Activated naive CD4-positive, alpha-beta T cell treated with anti-CD3 and anti-CD28 coated beads, Interleukin-2, amount 50 U/mL, for 24 hours (primary cell): Measurements from ENCODE around the gene LPCAT2.

Source experiments
- H3K27ac Mint-ChIP-seq: one replicate; pipeline ENCODE4 v1.8.0; 2021; ENCODE audit warnings: mild to moderate bottlenecking, mixed read lengths
- H3K27me3 Mint-ChIP-seq: one replicate; pipeline ENCODE4 v1.8.0; 2021; ENCODE audit warnings: mixed read lengths
- H3K36me3 Mint-ChIP-seq: one replicate; pipeline ENCODE4 v1.8.0; 2021; ENCODE audit warnings: mixed read lengths
- H3K4me1 Mint-ChIP-seq: one replicate; pipeline ENCODE4 v1.8.0; 2021; ENCODE audit warnings: mixed read lengths
- H3K4me3 Mint-ChIP-seq: one replicate; pipeline ENCODE4 v1.8.0; 2021; ENCODE audit warnings: mild to moderate bottlenecking, mixed read lengths
- H3K9me3 Mint-ChIP-seq: one replicate; pipeline ENCODE4 v1.8.0; 2021; ENCODE audit warnings: mixed read lengths

The LPCAT2 gene

GRCh38 chr16:55476625-55477533 is 32.0 kb upstream of the LPCAT2 start:
- H3K27ac Mint-ChIP-seq = no peak overlapping the region
- H3K27me3 Mint-ChIP-seq = peaks cover 24% of the 10 kb centered on the region
- no peaks in the 10 kb centered on the region for H3K4me1 Mint-ChIP-seq

GRCh38 chr16:55477736-55478135 is 31.1 kb upstream of the LPCAT2 start:
- Mint-ChIP-seq H3K4me3 (no peak overlapping the region), H3K36me3 (no peaks in the 10 kb centered on the region), H3K27me3 (peaks cover 25% of the 10 kb centered on the region)

More at GRCh38 chr16:55476625-55477533, 32.0 kb upstream of the LPCAT2 start:
- no peaks in the 10 kb centered on the region for H3K36me3 Mint-ChIP-seq
- H3K4me3 Mint-ChIP-seq = no peak overlapping the region
- H3K9me3 Mint-ChIP-seq = no peaks in the 10 kb centered on the region

DNA sequence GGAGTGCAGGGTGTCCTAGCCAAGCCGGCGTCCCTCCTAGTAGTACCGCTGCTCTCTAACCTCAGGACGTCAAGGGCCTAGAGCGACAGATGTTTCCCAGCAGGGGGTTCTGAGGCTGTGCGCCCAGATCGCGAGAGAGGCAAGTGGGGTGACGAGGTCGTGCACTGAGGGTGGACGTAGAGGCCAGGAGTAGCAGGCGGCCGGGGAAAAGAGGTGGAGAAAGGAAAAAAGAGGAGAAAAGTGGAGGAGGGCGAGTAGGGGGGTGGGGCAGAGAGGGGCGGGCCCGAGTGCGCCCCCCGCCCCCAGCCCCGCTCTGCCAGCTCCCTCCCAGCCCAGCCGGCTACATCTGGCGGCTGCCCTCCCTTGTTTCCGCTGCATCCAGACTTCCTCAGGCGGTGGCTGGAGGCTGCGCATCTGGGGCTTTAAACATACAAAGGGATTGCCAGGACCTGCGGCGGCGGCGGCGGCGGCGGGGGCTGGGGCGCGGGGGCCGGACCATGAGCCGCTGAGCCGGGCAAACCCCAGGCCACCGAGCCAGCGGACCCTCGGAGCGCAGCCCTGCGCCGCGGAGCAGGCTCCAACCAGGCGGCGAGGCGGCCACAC is 29.9 kb upstream of the LPCAT2 start, which contains the start of gene MMP2:
MMP2 (plus strand) TSS at position 372 of the 603 bp plus-strand sequence. CDS start 282 bp downstream, outside the sequence.
- no peaks in the 10 kb centered on the region for H3K4me1 Mint-ChIP-seq
- no peak within 1 kb of the TSS for H3K4me3 Mint-ChIP-seq
- no peak within 1 kb of the TSS for H3K27ac Mint-ChIP-seq
- no peaks in the 10 kb centered on the region for H3K36me3 Mint-ChIP-seq
- peaks cover 25% of the 10 kb centered on the region for H3K27me3 Mint-ChIP-seq
- no peaks in the 10 kb centered on the region for H3K9me3 Mint-ChIP-seq

More at GRCh38 chr16:55477736-55478135, 31.1 kb upstream of the LPCAT2 start:
- H3K27ac Mint-ChIP-seq = no peak overlapping the region
- no peaks in the 10 kb centered on the region for H3K4me1 Mint-ChIP-seq
- no peaks in the 10 kb centered on the region for H3K9me3 Mint-ChIP-seq

DNA sequence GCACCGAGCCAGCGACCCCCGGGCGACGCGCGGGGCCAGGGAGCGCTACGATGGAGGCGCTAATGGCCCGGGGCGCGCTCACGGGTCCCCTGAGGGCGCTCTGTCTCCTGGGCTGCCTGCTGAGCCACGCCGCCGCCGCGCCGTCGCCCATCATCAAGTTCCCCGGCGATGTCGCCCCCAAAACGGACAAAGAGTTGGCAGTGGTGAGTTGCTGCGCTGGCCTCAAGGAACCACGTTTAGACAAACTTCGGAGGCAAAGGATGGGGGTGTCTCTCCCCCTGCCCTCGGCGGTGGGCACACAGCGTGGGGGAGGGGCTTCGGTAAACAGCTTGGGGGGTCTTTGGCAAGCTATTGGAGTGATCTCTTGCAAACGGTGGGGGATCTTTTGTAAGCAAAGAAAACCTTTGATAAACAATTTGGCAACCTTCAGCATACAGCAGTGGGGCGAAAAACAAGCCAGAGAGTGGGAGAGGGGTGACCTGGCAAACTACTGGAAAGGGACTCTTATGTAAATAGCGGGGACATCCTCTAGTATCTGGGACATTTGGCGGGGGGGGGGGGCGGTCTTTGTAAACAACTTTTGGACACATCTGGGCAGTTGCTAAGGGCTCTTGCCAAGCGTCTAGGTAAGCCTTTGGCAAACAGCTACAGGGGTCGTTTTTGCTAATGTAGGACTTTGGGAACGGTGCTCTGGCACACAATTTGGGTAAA is 29.3 kb upstream of the LPCAT2 start:
- Mint-ChIP-seq H3K9me3 (no peaks in the 10 kb centered on the region), H3K27ac (no peak overlapping the region), H3K4me1 (no peaks in the 10 kb centered on the region), H3K36me3 (no peaks in the 10 kb centered on the region), H3K4me3 (no peak overlapping the region), H3K27me3 (peaks cover 25% of the 10 kb centered on the region)

- Mint-ChIP-seq H3K4me1 (no peaks in the 10 kb centered on the region), H3K27me3 (peaks cover 25% of the 10 kb centered on the region), H3K4me3 (no peak overlapping the region), H3K27ac (no peak overlapping the region), H3K36me3 (no peaks in the 10 kb centered on the region), H3K9me3 (no peaks in the 10 kb centered on the region)
These were observed 28.6 kb upstream of the LPCAT2 start for GRCh38 chr16:55480228-55480655.

GRCh38 chr16:55481023-55481422 is 27.8 kb upstream of the LPCAT2 start:
- H3K27ac Mint-ChIP-seq = no peak overlapping the region
- H3K4me3 Mint-ChIP-seq = no peak overlapping the region
- peaks cover 25% of the 10 kb centered on the region for H3K27me3 Mint-ChIP-seq
- H3K4me1 Mint-ChIP-seq = no peaks in the 10 kb centered on the region
- H3K9me3 Mint-ChIP-seq = no peaks in the 10 kb centered on the region
- H3K36me3 Mint-ChIP-seq = no peaks in the 10 kb centered on the region

DNA sequence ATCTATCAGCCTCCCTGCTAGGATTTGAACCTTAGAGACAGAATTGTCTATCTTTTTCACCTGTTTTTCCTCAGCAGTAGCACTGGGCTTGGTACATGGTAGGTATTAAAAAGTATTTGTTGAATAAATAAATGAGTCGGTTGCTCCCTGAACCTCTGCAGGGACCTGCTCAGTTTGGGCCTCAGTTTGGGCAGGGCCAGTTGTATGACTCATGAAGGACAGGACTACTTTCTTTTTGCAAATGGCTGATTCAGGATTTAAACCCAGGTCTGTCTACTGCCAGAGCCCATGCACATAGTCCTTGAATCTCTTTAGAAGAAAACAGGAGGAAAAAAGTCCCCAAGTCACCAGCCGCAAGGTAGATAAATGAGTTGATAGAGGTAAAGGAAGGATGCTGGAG is 26.8 kb upstream of the LPCAT2 start:
- H3K4me3 Mint-ChIP-seq = no peak overlapping the region
- no peak overlapping the region for H3K27ac Mint-ChIP-seq
- peaks cover 25% of the 10 kb centered on the region for H3K27me3 Mint-ChIP-seq
- no peaks in the 10 kb centered on the region for H3K9me3 Mint-ChIP-seq
- no peaks in the 10 kb centered on the region for H3K4me1 Mint-ChIP-seq
- no peaks in the 10 kb centered on the region for H3K36me3 Mint-ChIP-seq

DNA sequence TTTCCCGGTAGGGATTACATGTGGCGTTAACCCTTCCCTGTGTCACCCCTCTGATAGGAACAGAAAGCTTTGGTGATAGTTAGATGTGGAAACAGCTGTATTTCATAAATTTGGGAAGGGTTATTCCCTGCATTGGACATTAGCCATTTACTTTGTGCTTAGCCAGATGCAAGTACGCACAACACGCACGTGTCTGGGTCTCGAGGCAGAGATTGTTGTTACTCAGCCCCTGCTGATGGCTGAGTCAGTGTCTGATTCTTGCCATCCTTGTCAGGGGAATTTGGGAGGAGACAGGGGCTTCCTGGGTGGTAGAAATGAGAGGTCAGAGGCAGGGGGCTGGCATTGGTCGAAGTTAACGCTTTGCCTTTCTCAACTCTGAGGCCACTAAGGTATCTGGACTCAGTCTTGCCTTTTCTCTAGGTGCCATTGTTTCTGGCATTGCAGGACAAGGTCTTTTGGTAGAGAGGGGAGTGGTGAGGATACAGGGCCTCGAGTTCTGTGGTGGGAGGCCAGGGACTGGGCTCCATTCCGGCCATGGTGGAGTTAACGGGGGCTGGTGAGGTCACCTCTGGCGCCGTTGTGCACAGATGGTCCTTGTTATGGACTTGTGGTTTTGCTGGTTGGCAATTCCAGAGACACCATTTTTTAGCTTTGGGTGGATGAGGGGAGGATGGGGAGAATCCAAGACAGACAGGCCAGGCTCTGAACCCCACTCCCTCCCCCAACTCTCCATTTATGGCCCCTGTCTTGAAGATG is 21.6 kb upstream of the LPCAT2 start:
- Mint-ChIP-seq H3K27ac (no peak overlapping the region), H3K4me3 (no peak overlapping the region), H3K9me3 (no peaks in the 10 kb centered on the region), H3K36me3 (no peaks in the 10 kb centered on the region), H3K27me3 (no peaks in the 10 kb centered on the region), H3K4me1 (no peaks in the 10 kb centered on the region)

DNA sequence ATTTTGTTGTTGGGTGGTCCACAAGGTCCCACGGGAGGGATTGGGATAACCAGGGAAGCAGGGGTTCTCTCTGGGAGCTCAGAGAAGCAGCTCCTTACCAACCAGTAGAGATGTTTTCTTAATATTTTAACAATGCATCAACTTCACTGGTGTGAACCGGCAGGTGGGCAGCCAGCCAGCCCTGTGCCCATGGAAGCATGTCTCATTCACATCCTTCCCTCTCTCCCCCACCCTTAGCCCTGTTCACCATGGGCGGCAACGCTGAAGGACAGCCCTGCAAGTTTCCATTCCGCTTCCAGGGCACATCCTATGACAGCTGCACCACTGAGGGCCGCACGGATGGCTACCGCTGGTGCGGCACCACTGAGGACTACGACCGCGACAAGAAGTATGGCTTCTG is 20.6 kb upstream of the LPCAT2 start:
- H3K4me3 Mint-ChIP-seq = no peak overlapping the region
- H3K27me3 Mint-ChIP-seq = no peaks in the 10 kb centered on the region
- no peaks in the 10 kb centered on the region for H3K4me1 Mint-ChIP-seq
- no peaks in the 10 kb centered on the region for H3K36me3 Mint-ChIP-seq
- H3K9me3 Mint-ChIP-seq = no peaks in the 10 kb centered on the region
- H3K27ac Mint-ChIP-seq = no peak overlapping the region

GRCh38 chr16:55489119-55489955 is 19.5 kb upstream of the LPCAT2 start:
- Mint-ChIP-seq H3K4me1 (no peaks in the 10 kb centered on the region), H3K9me3 (no peaks in the 10 kb centered on the region), H3K36me3 (no peaks in the 10 kb centered on the region), H3K27me3 (no peaks in the 10 kb centered on the region), H3K4me3 (no peak overlapping the region), H3K27ac (no peak overlapping the region)

DNA sequence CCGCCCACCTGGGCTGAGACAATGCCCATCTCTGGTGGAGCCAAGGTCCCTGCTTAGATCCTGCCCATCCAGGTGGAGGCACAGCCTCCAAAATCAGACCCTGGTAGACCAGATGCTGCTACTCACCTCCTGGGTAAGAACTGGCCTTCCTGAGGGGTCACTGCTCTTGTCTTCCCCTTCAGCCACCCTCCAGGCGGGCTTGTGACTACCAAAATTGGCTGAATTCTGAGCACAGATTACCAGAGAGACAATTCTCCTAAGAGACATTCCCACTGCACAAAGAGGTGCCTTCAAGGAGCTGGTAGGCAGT is 19.0 kb upstream of the LPCAT2 start:
- H3K27me3 Mint-ChIP-seq = no peaks in the 10 kb centered on the region
- no peak overlapping the region for H3K4me3 Mint-ChIP-seq
- no peak overlapping the region for H3K27ac Mint-ChIP-seq
- no peaks in the 10 kb centered on the region for H3K4me1 Mint-ChIP-seq
- H3K9me3 Mint-ChIP-seq = no peaks in the 10 kb centered on the region
- no peaks in the 10 kb centered on the region for H3K36me3 Mint-ChIP-seq

- Mint-ChIP-seq H3K4me3 (no peak overlapping the region), H3K4me1 (no peaks in the 10 kb centered on the region), H3K36me3 (no peaks in the 10 kb centered on the region), H3K9me3 (no peaks in the 10 kb centered on the region), H3K27me3 (no peaks in the 10 kb centered on the region), H3K27ac (no peak overlapping the region)
These were observed 18.6 kb upstream of the LPCAT2 start for GRCh38 chr16:55490301-55490700.

DNA sequence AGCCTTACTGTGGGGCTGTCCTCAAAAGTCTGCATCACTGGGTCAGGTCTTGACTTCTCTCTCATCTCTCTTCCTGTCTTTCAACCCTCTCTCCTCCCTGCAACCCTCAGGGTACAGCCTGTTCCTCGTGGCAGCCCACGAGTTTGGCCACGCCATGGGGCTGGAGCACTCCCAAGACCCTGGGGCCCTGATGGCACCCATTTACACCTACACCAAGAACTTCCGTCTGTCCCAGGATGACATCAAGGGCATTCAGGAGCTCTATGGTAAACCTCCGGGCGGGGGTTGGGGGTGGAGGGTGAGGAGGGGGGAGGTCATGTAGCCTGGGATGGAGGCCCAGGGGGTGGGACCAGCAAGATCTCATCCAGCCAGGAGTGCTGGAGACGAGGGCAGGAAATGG is 17.2 kb upstream of the LPCAT2 start:
- Mint-ChIP-seq H3K27me3 (peaks cover 3% of the 10 kb centered on the region), H3K4me3 (no peak overlapping the region), H3K9me3 (no peaks in the 10 kb centered on the region), H3K4me1 (no peaks in the 10 kb centered on the region), H3K27ac (no peak overlapping the region), H3K36me3 (no peaks in the 10 kb centered on the region)

GRCh38 chr16:55492756-55493380 is 16.0 kb upstream of the LPCAT2 start:
- no peaks in the 10 kb centered on the region for H3K4me1 Mint-ChIP-seq
- H3K27ac Mint-ChIP-seq = no peak overlapping the region
- peaks cover 3% of the 10 kb centered on the region for H3K27me3 Mint-ChIP-seq
- H3K4me3 Mint-ChIP-seq = no peak overlapping the region
- no peaks in the 10 kb centered on the region for H3K36me3 Mint-ChIP-seq
- no peaks in the 10 kb centered on the region for H3K9me3 Mint-ChIP-seq
